AML-193 (cell line): ENCODE measurements around the gene OGA.
A peak's percentile ranks its signal among the peaks of the same experiment; 100 is the strongest.

Source experiments
- DNase-seq, 2 experiments: peaks; one replicate each; lab custom pipeline; 2025; lab: John Stamatoyannopoulos, UW

The OGA gene

GRCh38 chr10:101835362-101835761 is 17.1 kb upstream of the OGA start:
- no peak for DNase-seq

DNA sequence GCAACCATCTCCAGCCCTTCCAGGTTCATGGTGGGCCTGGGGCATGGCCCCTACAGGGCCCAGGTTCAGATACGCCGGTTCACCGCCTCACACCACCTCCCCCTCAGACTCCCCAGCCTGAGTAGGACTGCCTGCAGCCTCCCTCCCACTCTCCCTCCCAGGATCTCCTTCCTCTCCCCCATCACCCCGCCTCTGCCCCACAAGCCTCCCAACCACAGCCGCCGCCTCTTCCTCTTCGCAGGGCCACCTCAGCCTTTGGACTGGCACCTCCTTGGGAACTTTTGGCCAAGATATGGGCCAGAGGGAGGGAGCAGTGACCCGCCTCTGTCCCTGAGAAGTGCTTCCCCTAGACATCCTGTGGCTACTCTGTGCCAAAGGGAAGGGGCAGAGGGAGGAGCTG is 16.1 kb upstream of the OGA start:
- DNase-seq: peak; percentile 54 to 55

DNA sequence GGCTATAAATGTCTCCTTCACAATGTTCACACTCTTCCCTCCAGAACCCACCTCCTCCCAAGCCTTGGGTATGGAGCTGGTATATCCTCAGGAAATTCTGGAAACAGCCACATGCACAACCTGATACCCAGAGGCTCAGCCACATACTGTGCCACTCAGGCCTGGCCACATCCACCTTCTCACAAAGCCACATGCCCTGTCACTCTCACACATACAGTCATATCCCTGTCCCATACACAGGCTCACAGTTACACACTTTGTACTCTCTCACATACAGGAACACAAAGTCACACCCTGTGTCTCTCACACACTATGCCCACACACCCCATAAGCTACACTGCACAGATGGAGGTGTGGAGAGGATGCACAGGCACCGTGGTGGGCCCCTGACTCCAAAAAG is 15.2 kb upstream of the OGA start:
- DNase-seq: no peak

GRCh38 chr10:101832325-101832771 is 14.1 kb upstream of the OGA start:
- no peak for DNase-seq

GRCh38 chr10:101831169-101831811 is 13.0 kb upstream of the OGA start:
- no peak for DNase-seq

- peak; percentile 75 to 81 for DNase-seq
These were observed 12.3 kb upstream of the OGA start for GRCh38 chr10:101830322-101831168.

- no peak for DNase-seq
These were observed 11.5 kb upstream of the OGA start for GRCh38 chr10:101829561-101830315.

GRCh38 chr10:101828766-101829551 is 10.7 kb upstream of the OGA start:
- no peak for DNase-seq

- no peak for DNase-seq
These were observed 9.8 kb upstream of the OGA start for GRCh38 chr10:101827919-101828600.

- no peak for DNase-seq
These were observed 8.7 kb upstream of the OGA start for GRCh38 chr10:101826852-101827434.

DNA sequence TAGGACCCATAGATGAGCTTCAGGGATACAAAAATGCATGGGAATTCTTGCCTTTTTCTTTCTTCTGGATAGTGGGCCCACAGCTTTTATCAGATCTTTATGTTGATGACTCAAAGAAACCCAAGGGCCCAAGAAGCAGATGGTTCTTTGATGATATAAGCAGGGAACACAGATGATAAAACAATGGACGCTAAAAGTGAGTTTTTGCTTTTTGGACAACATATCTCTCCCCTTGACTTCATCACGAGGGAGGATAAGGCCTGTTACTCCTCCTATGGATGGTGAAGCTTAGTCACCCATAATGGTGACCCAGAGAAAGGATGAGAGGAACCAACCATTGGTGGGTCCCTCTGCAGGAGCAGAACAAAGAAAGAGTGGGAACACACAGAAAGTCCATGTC is 6.5 kb upstream of the OGA start:
- DNase-seq: no peak

GRCh38 chr10:101818872-101819633 is 809 bp upstream of the OGA start:
- DNase-seq: peak; percentile 62 to 68

GRCh38 chr10:101817337-101818118 is 716 bp downstream of the OGA start:
- DNase-seq: peak; percentile 30 to 48

DNA sequence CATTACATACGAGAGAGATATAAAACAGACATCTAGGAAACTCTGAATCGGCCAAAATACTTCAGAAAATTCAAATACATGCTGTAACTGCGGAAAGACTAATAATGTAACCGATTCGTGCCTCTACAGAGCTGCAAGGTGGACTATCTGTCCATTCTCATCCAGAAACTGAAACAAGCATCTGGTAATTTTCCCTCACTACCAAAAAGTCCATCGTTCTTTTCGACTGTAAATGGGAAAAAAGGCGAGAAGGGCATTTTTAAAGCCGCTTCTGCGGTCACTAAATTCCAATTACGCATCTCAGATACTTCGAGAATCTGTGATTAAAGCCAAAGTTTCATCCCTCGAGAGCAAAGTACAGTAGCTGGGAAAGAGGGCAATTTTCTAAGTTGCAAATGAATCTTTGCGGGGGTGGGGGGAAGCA is 1.3 kb downstream of the OGA start:
- DNase-seq: no peak

GRCh38 chr10:101816376-101816775 is 1.9 kb downstream of the OGA start:
- no peak for DNase-seq

- no peak for DNase-seq
These were observed 3.7 kb downstream of the OGA start for GRCh38 chr10:101814466-101815071.

DNA sequence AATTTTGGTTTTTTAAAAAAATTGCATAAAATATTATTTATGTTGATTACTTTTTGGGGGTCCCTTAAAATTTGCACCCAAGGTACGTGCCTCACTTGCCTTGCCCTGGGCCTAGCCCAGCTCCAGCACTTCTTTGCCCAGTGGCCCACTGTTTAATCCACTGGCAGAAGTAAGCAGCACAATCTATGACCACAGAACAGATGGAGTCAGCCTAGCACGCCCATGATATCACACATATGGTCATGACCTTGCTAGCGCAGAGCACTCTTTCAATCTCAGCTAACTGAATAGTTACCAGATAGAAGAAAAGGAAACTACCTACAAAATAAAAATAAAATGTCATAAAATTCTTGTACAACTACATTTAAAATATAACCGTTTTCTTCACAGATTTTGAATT is 5.6 kb downstream of the OGA start:
- no peak for DNase-seq

DNA sequence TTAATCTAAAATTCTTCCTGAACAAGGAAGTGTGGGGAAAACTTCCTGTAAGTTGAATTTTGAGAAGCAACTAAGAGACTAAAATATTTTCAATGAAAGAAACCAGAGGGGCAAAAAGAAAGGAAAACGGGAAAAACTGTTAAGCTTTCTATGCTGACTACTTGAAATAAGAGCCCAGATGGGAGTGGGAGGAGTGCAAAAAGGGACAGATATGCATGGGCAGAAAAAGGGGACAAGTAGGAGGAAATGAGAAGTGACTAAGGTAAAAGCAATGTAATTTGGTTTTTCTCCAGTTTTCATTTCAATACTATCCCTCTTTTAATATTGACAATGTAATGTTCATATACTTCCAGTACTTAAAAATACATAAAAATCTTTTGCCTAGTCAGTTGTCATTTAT is 11.1 kb downstream of the OGA start:
- DNase-seq: no peak

GRCh38 chr10:101803511-101803910 is 14.7 kb downstream of the OGA start:
- no peak for DNase-seq
